ENCODE measurements around the gene LNX1.
"Not testable (repeated sequence)": the region's sequence is repeated elsewhere in the genome, so short reads cannot be mapped to it uniquely, and the experiment has no call there.

Gene LNX1

GRCh38 chr4:53436251-53436650 is 155.0 kb downstream of the LNX1 start:
- DNase-seq: no peak
- Mint-ChIP-seq H3K9me3 (no peaks in the 10 kb centered on the region), H3K36me3 (ENCODE audit: low read depth) (peaks cover 84% of the 10 kb centered on the region), H3K4me1 (ENCODE audit: low read depth) (peaks cover 41% of the 10 kb centered on the region), H3K4me3 (no peak overlapping the region), H3K27ac (peak overlapping the region; percentile 57), H3K27me3 (no peaks in the 10 kb centered on the region)

DNA sequence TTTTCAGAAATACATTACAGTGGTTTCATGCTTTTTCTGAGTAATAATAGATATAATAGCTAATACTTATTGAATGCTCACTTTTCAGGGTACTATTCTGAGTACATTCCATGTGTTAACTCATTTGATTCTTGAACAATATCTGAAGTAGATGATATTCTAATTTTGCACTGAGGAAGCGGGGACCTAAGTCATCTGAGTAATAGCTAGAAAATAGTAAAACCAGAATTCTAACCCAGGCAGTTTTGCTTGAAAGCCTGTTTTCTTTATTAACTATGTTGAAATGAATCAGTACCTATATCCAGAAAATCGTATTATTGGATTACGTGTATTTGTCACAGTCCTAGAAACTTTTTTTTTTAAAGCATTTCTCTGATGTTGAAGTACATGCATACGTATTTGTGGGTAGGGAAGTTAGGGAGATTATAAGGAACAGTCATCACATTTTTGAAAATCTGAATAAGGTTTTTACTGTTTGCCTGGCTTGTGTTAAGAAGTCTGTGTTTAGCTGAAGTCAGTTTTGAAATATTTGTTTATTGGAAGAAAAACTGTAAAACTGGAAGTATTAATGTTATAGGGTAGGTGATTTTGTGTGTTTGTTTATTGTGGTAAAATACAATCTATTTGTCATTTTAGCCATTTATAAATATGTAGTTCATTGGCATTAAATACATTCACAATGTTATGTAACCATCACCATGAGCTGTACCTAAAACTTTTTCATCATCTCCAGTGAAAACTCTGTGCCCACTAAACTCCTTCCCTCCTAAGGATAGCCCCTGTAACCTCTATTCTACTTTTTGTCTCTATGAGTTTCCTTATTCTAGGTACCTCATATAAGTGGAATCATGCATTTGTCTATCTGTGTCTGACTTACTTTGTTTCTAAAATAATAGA is 158.5 kb downstream of the LNX1 start:
- Mint-ChIP-seq H3K9me3 (no peaks in the 10 kb centered on the region), H3K27ac (peak overlapping the region; percentile 59), H3K4me3 (no peak overlapping the region), H3K27me3 (no peaks in the 10 kb centered on the region), H3K36me3 (ENCODE audit: low read depth) (peaks cover 83% of the 10 kb centered on the region), H3K4me1 (ENCODE audit: low read depth) (peaks cover 38% of the 10 kb centered on the region)
- no peak for DNase-seq

DNA sequence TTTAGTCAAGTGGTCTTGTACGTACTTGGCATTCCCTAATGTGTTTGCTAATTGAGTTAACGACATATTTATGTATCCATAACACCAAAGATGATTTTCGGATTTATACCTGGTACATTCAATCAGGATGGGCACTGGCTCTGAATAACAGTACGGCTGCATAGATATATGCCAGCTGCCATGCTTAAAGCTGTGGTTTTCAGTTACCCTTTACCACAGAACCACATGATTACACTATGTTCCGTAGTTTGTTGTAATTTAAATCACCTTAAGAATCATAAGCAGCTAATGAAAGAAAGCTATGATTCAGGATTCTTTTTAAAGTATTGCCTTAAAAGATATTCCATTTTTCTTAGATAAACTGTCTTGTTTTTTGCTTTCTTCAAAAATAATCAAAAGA is 160.2 kb downstream of the LNX1 start:
- Mint-ChIP-seq H3K4me1 (ENCODE audit: low read depth) (peaks cover 33% of the 10 kb centered on the region), H3K27ac (no peak overlapping the region), H3K9me3 (no peaks in the 10 kb centered on the region), H3K4me3 (no peak overlapping the region), H3K36me3 (ENCODE audit: low read depth) (peaks cover 85% of the 10 kb centered on the region), H3K27me3 (no peaks in the 10 kb centered on the region)
- DNase-seq: no peak

- H3K36me3 Mint-ChIP-seq (ENCODE audit: low read depth): peaks cover 69% of the 10 kb centered on the region
- H3K4me3 Mint-ChIP-seq: no peak overlapping the region
- H3K27me3 Mint-ChIP-seq: no peaks in the 10 kb centered on the region
- no peak overlapping the region for H3K27ac Mint-ChIP-seq
- no peaks in the 10 kb centered on the region for H3K9me3 Mint-ChIP-seq
- H3K4me1 Mint-ChIP-seq (ENCODE audit: low read depth): peaks cover 27% of the 10 kb centered on the region
- no peak for DNase-seq
These were observed 163.9 kb downstream of the LNX1 start for GRCh38 chr4:53427366-53427765.

GRCh38 chr4:53424280-53424679 is 167.0 kb downstream of the LNX1 start:
- Mint-ChIP-seq H3K27ac (peak overlapping the region; percentile 18), H3K27me3 (no peaks in the 10 kb centered on the region), H3K36me3 (ENCODE audit: low read depth) (peaks cover 64% of the 10 kb centered on the region), H3K4me3 (no peak overlapping the region), H3K4me1 (ENCODE audit: low read depth) (peaks cover 9% of the 10 kb centered on the region), H3K9me3 (no peaks in the 10 kb centered on the region)
- DNase-seq: no peak

GRCh38 chr4:53422367-53422766 is 168.9 kb downstream of the LNX1 start:
- Mint-ChIP-seq H3K27ac (no peak overlapping the region), H3K36me3 (ENCODE audit: low read depth) (peaks cover 58% of the 10 kb centered on the region)
- DNase-seq: no peak

DNA sequence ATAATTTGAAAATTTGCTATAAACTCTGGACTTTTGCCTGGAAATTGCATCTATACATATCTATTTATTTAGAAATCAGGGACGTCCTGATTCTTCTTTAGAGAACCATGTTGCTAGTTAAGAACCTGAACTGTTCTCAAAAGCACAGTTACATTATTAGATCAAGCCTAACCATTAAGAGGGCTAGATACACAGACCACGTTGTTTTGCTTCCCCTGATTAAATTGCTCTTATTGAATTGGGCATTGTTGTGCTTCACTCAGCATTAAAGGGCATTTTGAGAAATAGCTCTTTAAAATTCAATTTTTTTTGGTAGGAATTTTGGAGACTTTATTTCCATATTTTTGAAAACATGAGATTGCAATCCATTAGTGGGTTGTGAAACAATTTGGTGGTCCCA is 169.5 kb downstream of the LNX1 start:
- Mint-ChIP-seq H3K36me3 (ENCODE audit: low read depth) (peaks cover 56% of the 10 kb centered on the region), H3K27ac (no peak overlapping the region), H3K9me3 (no peaks in the 10 kb centered on the region), H3K4me1 (ENCODE audit: low read depth) (peaks cover 9% of the 10 kb centered on the region), H3K4me3 (no peak overlapping the region), H3K27me3 (no peaks in the 10 kb centered on the region)
- DNase-seq: no peak

More at GRCh38 chr4:53422367-53422766, 168.9 kb downstream of the LNX1 start:
- Mint-ChIP-seq H3K4me3 (no peak overlapping the region), H3K4me1 (ENCODE audit: low read depth) (peaks cover 9% of the 10 kb centered on the region), H3K27me3 (no peaks in the 10 kb centered on the region), H3K9me3 (no peaks in the 10 kb centered on the region)

DNA sequence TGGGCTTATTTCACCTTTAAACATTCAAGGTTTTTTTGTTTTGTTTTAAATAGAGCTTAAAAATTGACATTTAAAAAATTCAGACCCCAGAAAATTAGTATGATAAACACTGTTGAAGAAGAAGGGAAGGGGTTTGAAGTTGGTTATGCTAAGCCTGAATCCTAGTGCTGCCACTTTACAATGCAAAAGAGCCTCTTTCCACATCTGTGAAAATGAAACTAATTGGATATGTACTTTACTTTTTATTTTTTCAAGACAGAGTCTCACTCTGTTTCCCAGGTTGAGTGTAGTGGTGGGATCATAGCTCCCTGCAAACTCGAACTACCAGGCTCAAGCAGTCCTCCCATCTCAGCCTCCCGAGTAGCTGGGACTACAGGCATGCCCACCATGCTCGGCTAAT is 172.1 kb downstream of the LNX1 start:
- Mint-ChIP-seq H3K4me1 (ENCODE audit: low read depth) (peaks cover 19% of the 10 kb centered on the region), H3K27me3 (no peaks in the 10 kb centered on the region), H3K27ac (no peak overlapping the region), H3K36me3 (ENCODE audit: low read depth) (peaks cover 59% of the 10 kb centered on the region), H3K9me3 (no peaks in the 10 kb centered on the region), H3K4me3 (no peak overlapping the region)
- no peak for DNase-seq

- H3K4me1 Mint-ChIP-seq (ENCODE audit: low read depth): peaks cover 62% of the 10 kb centered on the region
- not testable (repeated sequence) for H3K4me3 Mint-ChIP-seq, DNase-seq, H3K27me3 Mint-ChIP-seq, H3K27ac Mint-ChIP-seq, H3K9me3 Mint-ChIP-seq
- H3K36me3 Mint-ChIP-seq (ENCODE audit: low read depth): peaks cover 77% of the 10 kb centered on the region
These were observed 181.8 kb downstream of the LNX1 start for GRCh38 chr4:53409479-53409878.

Data from activated T-cell treated with anti-CD3 and anti-CD28 coated beads, Interleukin-2, amount 50 U/mL, for 24 hours (primary cell).